HEK293T (cell line): ENCODE results near the gene RAD51B.

Source experiments
- ARNT ChIP-seq: fragments of 450-650 bp; IDR thresholded peaks from 2 replicates; pipeline ENCODE4 v1.6.1; 2017; ENCODE audit warnings: mild to moderate bottlenecking
- BHLHE40 ChIP-seq: fragments of 450-650 bp; IDR thresholded peaks from 2 replicates; pipeline ENCODE4 v1.6.1; 2016; ENCODE audit warnings: mild to moderate bottlenecking, moderate library complexity, borderline replicate concordance
- ELF4 ChIP-seq: fragments of 450-650 bp; IDR thresholded peaks from 2 replicates; pipeline ENCODE4 v1.6.1; 2017; ENCODE audit warnings: antibody characterized with exemption
- FOXA1 ChIP-seq: fragments of 450-650 bp; IDR thresholded peaks from 2 replicates; pipeline ENCODE4 v1.6.1; 2016; ENCODE audit warnings: mild to moderate bottlenecking
- FOXM1 ChIP-seq: fragments of 450-650 bp; IDR thresholded peaks from 2 replicates; pipeline ENCODE4 v1.6.1; 2017; ENCODE audit warnings: mild to moderate bottlenecking, borderline replicate concordance
- HDGF ChIP-seq: fragments of 450-650 bp; IDR thresholded peaks from 2 replicates; pipeline ENCODE4 v1.6.1; 2017; ENCODE audit warnings: antibody characterized with exemption, borderline replicate concordance
- L3MBTL2 ChIP-seq: fragments of 450-650 bp; conservative IDR thresholded peaks from 2 replicates; pipeline ENCODE4 v1.6.1; 2016; ENCODE audit warnings: mild to moderate bottlenecking
- NFRKB ChIP-seq: fragments of 450-650 bp; IDR thresholded peaks from 2 replicates; pipeline ENCODE4 v1.6.1; 2016; ENCODE audit warnings: mild to moderate bottlenecking, moderate library complexity
- SP1 ChIP-seq: fragments of 450-650 bp; IDR thresholded peaks from 2 replicates; pipeline ENCODE4 v1.6.1; 2017
- TARDBP ChIP-seq: fragments of 450-650 bp; IDR thresholded peaks from 2 replicates; pipeline ENCODE4 v1.6.1; 2016
- ZNF384 ChIP-seq: fragments of 450-650 bp; IDR thresholded peaks from 2 replicates; pipeline ENCODE4 v1.6.1; 2016

- TF ChIP-seq HDGF (no peak), TARDBP (no peak), SP1 (no peak), FOXA1 (no peak), FOXM1 (no peak), BHLHE40 (no peak), NFRKB (no peak), ZNF384 (no peak), ARNT (no peak), L3MBTL2 (no peak), ELF4 (no peak)
These were observed 604.1 kb downstream of the RAD51B start for GRCh38 chr14:68423686-68424085.
